ENCODE measurements around the gene KPNA1.

GRCh38 chr3:122497425-122497824 lies 17.3 kb downstream of the KPNA1 start:
- TF ChIP-seq, protein P1, sequence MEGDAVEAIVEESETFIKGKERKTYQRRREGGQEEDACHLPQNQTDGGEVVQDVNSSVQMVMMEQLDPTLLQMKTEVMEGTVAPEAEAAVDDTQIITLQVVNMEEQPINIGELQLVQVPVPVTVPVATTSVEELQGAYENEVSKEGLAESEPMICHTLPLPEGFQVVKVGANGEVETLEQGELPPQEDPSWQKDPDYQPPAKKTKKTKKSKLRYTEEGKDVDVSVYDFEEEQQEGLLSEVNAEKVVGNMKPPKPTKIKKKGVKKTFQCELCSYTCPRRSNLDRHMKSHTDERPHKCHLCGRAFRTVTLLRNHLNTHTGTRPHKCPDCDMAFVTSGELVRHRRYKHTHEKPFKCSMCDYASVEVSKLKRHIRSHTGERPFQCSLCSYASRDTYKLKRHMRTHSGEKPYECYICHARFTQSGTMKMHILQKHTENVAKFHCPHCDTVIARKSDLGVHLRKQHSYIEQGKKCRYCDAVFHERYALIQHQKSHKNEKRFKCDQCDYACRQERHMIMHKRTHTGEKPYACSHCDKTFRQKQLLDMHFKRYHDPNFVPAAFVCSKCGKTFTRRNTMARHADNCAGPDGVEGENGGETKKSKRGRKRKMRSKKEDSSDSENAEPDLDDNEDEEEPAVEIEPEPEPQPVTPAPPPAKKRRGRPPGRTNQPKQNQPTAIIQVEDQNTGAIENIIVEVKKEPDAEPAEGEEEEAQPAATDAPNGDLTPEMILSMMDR (IDR thresholded peaks at IDR 0.05; ENCODE audit: low read depth, low read length): no peak
- TF ChIP-seq EZH2phosphoT487 (IDR thresholded peaks at IDR 0.05; ENCODE audit: low read depth): no peak
